ENCODE measurements around the gene SUSD2. TPM values are rescaled to one million over a fixed set of nuclear protein-coding genes. Genes with fewer than 3 reads are reported as not detected.

Gene SUSD2
- total RNA-seq, 4 donors from 2014 or later: 0.76 to 4.1 (median 1.6) TPM

DNA sequence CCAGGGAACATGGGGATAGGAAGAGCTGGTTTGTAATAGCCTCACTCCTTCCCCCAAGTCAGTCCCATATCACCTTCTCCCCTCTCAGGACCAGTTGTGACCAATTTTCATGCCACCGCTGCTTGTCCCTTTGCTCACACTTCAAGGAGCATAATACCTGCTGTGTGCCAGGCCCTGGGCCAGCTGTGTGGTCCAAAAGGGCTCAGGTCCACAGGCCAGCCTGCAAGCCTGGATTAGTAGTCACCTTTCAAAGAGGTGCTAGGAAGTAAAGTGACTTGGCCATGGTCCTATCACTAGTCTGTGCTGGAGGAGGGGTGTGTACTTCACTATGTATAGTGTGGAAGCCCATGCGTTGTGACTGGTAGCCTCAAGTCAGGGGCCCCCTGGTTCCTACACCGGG, 38.5 kb upstream of the SUSD2 start:
- Histone ChIP-seq H3K9me3 (no peaks in the 10 kb centered on the region), H3K36me3 (no peaks in the 10 kb centered on the region), H3K4me1 (peaks cover 27 to 34% of the 10 kb centered on the region in 2 donors), H3K27me3 (no peaks in the 10 kb centered on the region), H3K27ac (no peak overlapping the region), H3K4me3 (no peak overlapping the region)
- TF ChIP-seq, protein P1, sequence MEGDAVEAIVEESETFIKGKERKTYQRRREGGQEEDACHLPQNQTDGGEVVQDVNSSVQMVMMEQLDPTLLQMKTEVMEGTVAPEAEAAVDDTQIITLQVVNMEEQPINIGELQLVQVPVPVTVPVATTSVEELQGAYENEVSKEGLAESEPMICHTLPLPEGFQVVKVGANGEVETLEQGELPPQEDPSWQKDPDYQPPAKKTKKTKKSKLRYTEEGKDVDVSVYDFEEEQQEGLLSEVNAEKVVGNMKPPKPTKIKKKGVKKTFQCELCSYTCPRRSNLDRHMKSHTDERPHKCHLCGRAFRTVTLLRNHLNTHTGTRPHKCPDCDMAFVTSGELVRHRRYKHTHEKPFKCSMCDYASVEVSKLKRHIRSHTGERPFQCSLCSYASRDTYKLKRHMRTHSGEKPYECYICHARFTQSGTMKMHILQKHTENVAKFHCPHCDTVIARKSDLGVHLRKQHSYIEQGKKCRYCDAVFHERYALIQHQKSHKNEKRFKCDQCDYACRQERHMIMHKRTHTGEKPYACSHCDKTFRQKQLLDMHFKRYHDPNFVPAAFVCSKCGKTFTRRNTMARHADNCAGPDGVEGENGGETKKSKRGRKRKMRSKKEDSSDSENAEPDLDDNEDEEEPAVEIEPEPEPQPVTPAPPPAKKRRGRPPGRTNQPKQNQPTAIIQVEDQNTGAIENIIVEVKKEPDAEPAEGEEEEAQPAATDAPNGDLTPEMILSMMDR (IDR thresholded peaks at IDR 0.05 in 4 of 5, conservative IDR thresholded peaks at IDR 0.05 in 1 of 5): no peak
- no peak for TF ChIP-seq POLR2A (IDR thresholded peaks at IDR 0.05)
- intact Hi-C loops (cut with DNase I; ENCODE audit: low total_unique reads) (no loop called here), in situ Hi-C loops (cut with MboI; ENCODE audit: low sequenced_read_pairs in 4 of 4) (no loop called here)
- ATAC-seq (no peak), DNase-seq (no peak)

DNA sequence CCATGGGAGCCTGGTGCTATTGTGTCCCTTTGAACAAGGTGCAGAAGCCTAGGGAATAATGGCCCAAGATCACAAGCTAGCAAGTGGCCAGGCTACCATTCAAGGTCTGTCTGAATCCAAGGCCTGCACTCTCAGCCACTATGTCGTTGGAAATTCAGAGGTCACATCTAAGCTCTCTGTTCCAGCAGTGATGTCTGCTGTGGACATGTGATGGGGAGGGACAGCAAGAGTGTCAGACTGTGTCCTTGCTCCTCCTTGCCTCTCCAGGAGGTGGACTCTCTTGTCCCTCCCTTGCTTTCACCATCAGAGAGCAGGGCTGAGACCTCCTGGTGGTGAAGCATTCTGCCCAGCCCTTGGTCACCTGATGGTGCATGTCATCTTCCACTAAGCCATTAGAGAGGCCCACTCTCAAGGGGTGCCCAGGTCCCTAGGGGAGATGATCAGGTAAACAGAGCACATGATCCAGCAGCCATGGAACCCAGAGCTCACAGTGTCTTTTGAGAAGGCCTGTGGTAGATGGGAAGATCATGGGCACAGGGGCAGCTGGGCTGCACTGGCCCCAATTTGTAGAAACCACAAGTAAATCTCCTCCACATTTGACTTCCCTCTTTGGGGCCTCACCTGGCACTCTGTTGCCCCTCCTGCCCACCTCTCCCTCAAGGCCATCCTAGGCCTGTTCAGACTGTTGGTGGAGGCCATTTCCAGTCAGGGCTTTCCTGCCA, 37.1 kb upstream of the SUSD2 start:
- DNase-seq (no peak), ATAC-seq (no peak)
- H3K27me3 ChIP-seq: no peaks in the 10 kb centered on the region
- peak overlapping the region in 3 of 4 donors; percentile 81 to 83 (median 82) for H3K27ac ChIP-seq
- H3K4me1 ChIP-seq: peaks cover 36 to 43% of the 10 kb centered on the region in 2 donors
- no peaks in the 10 kb centered on the region for H3K36me3 ChIP-seq
- intact Hi-C loops (cut with DNase I; ENCODE audit: low total_unique reads) (no loop called here), in situ Hi-C loops (cut with MboI; ENCODE audit: low sequenced_read_pairs in 4 of 4) (no loop called here)
- no peaks in the 10 kb centered on the region for H3K9me3 ChIP-seq
- H3K4me3 ChIP-seq: no peak overlapping the region
- TF ChIP-seq, protein P1 (IDR thresholded peaks at IDR 0.05 in 4 of 5, conservative IDR thresholded peaks at IDR 0.05 in 1 of 5): no peak
- TF ChIP-seq POLR2A (IDR thresholded peaks at IDR 0.05): no peak

DNA sequence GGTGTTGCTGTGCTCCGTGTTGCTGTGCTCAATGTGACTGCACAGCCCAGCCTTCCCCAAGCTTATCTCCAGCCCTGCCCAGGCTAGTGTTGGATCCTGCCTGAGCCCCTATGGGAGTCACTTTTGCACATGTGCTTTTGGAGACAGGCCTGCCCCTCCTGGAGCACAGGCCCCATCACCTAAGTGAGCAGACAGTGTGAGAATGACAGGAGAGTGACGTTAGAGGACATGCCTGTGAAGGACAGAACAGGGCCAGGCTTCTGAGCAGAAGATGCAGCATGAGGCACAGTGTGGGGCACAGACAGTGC, 36.6 kb upstream of the SUSD2 start:
- intact Hi-C loops (cut with DNase I; ENCODE audit: low total_unique reads) (no loop called here), in situ Hi-C loops (cut with MboI; ENCODE audit: low sequenced_read_pairs in 4 of 4) (no loop called here)
- Histone ChIP-seq H3K27ac (peak overlapping the region in 3 of 4 donors; percentile 81 to 83 (median 82)), H3K4me3 (no peak overlapping the region), H3K36me3 (no peaks in the 10 kb centered on the region), H3K4me1 (peaks cover 36 to 43% of the 10 kb centered on the region in 2 donors), H3K9me3 (no peaks in the 10 kb centered on the region), H3K27me3 (no peaks in the 10 kb centered on the region)
- ATAC-seq (no peak), DNase-seq (no peak)
- TF ChIP-seq, protein P1 (IDR thresholded peaks at IDR 0.05 in 4 of 5, conservative IDR thresholded peaks at IDR 0.05 in 1 of 5): no peak
- TF ChIP-seq POLR2A (IDR thresholded peaks at IDR 0.05): no peak

DNA sequence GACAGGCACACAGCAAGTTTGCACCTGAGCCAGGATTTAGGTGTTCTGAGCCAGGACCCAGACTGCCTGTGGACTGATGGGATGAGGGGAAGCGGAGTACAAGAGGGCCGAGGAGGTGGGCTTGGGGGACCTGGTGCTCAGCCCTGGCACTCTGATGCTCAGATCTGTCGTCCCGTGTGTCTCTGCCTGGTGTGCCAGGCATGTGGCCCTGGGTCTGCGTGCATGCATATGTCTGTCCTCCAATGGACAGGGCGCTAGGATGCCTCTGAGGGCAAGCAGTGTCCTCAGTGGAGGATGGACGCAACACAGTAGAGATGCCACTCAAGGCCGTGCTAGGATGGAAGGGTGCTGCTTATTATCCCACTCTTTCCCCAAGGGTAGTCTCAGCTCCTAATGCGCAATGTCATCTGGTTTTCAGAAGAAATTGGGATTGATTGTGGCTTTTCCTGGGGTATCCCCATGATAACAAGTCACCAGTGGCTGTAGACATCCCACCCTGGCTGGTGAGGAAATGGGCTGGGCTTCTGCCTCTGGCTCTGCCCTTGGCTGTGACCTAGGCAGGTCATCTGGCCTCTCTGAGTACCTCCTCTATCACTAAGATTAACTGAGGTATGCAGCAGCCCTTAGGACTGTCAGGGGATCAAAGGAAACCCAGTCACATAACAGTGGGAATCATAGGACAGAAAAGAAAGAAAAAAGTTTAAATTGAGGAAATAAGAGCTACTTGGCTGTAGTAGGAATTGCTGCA, 35.7 kb upstream of the SUSD2 start:
- peak; percentile 28 to 59 for ATAC-seq
- Histone ChIP-seq H3K9me3 (no peaks in the 10 kb centered on the region), H3K27me3 (no peaks in the 10 kb centered on the region), H3K4me3 (no peak overlapping the region), H3K27ac (peak overlapping the region; percentile 81 to 85 (median 82)), H3K36me3 (no peaks in the 10 kb centered on the region), H3K4me1 (peaks cover 36 to 43% of the 10 kb centered on the region in 2 donors)
- intact Hi-C loops (cut with DNase I; ENCODE audit: low total_unique reads): loop anchor here (2.0 kb wide), 1 partner anchor 17 kb away; no protein-coding TSS in a partner anchor
- TF ChIP-seq, protein P1 (IDR thresholded peaks at IDR 0.05 in 4 of 5, conservative IDR thresholded peaks at IDR 0.05 in 1 of 5): no peak
- TF ChIP-seq POLR2A (IDR thresholded peaks at IDR 0.05): no peak
- DNase-seq: no peak
- in situ Hi-C loops (cut with MboI; ENCODE audit: low sequenced_read_pairs in 4 of 4): no loop called here

All from gastrocnemius medialis (tissue), 4 donors.